Neural progenitor cell (in vitro differentiated cells): ENCODE measurements around the gene ABCC8.

ENCODE experiments used
- CTCF ChIP-seq: fragments of 200-600 bp; sonication (generic); IDR thresholded peaks from 2 replicates; pipeline ENCODE4 v1.5.1; 2017; ENCODE audit warnings: antibody characterized with exemption, mild to moderate bottlenecking
- EZH2 ChIP-seq: fragments of 200-600 bp; sonication (generic); IDR thresholded peaks from 2 replicates; pipeline ENCODE4 v1.6.1; 2017; ENCODE audit warnings: antibody characterized with exemption, mild to moderate bottlenecking, moderate library complexity
- EZH2phosphoT487 ChIP-seq: fragments of 200-600 bp; sonication (generic); IDR thresholded peaks from 2 replicates; pipeline ENCODE4 v1.6.1; 2017; ENCODE audit warnings: antibody characterized with exemption

- TF ChIP-seq EZH2phosphoT487 = no peak
- no peak for TF ChIP-seq CTCF
- no peak for TF ChIP-seq EZH2
These were observed 33.2 kb downstream of the ABCC8 start for GRCh38 chr11:17443423-17443822.
